Activated CD4-positive, CD25-positive, alpha-beta regulatory T cell treated with anti-CD3 and anti-CD28 coated beads, Interleukin-2, amount 50 U/mL, for 24 hours (primary cell): Measurements from ENCODE around the gene PRRG1.
"Not testable (repeated sequence)": the region's sequence is repeated elsewhere in the genome, so short reads cannot be mapped to it uniquely, and the experiment has no call there.

Experiments used
- ATAC-seq, 2 donors: fragments of 150-1000 bp; cut with Tn5 transposase; one replicate each; pipeline ENCODE4 v1.10.0; 2021; ENCODE audit warnings: mild to moderate bottlenecking in 1 of 2, moderate library complexity in 1 of 2

The PRRG1 gene

DNA sequence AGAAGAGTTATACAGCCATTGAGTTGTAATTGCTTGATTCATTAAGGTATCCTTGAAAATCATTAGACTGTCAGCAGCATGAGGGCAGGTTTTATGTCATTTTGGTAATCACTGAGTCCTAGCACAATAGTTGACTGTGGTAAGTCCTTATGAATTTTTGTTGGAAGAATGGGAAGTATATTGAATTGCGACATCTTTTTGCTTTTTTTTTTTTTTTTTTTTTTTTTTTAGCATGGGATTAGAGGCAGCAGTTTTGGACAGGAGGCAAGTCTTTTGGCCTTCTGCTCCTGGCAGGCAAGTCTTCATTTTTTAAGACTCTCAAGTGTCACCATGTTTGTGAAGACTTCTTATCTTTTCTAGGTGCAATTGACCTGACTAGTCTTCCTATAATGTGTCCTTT is 29.7 kb downstream of the PRRG1 start:
- no peak for ATAC-seq

DNA sequence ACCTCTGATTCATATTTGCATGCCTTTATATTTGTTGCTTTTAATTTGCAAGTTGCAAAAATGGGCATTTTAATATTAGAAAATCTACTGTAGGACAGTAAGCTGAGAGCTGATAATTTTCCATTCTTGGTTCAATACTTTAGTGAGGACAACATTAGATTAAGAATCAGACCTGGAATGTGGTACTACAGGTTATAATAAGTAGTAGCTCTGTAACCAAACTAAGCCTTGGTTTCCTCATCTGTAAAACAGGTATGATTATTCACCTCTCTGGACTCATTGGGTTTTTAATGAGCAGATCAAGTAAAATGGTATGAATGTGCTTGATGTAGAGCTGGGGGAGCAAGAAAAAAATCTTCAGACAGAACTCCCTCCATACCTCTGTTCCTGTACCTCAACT is 31.1 kb downstream of the PRRG1 start:
- no peak for ATAC-seq

DNA sequence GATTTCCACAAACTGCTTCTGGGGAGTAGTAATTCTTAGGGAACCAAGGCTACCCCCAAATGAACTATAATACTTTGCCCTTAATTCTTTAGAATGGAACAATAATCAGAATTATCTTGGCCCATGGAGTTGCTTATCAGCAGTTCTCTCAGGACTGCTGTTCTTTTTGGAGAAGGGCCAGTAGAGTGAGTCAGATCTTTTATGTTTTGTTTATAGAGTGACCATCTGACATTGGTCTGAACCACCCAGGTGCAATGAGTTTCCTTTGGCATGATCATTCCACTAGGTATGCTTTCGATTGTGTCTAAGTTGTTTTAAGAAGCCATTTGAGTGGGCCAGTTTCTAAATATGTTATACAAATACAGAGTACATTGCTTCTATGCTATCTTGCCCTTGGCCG is 31.8 kb downstream of the PRRG1 start:
- no peak for ATAC-seq

GRCh38 chrX:37383313-37383712 is 34.1 kb downstream of the PRRG1 start:
- no peak for ATAC-seq

- no peak for ATAC-seq
These were observed 39.2 kb downstream of the PRRG1 start for GRCh38 chrX:37388413-37388812.

DNA sequence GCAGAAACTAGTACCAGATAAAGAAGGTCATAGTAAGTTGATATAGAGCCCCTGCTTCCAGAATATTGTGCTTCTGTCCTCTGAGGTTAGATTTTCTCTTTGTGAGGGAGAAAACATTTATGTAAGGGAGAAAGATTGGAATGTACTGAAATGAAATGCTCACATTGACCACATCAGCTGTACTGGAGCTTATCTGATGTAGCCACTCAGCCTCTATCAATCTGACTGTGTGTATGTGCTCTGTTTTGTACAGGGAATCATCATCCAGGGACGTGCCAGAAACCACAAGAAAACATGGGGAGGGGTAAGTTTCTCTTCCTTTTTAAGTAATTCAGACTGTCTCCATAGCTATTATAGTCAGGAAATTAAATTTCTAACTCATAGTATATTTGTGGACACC is 56.8 kb downstream of the PRRG1 start:
- ATAC-seq, result no peak

DNA sequence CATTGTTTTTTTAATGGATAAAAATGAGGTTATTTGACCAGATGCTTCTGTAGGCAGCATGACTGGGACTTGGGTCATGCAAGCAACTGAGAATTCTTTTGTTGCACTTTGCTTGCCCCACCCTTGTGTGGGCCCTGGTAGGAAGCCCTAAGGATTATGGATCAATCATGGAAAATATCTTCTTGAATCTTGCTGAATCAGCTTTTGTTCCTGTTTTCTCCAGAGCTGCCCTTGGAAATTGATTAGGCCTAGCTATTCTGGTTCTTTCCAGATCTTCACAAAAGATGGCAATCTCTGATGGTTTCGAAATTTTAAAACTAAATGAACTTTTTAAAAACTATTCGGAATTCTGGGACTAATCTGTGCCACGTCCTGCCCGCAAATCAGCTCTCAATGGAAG is 58.6 kb downstream of the PRRG1 start:
- ATAC-seq, result no peak

DNA sequence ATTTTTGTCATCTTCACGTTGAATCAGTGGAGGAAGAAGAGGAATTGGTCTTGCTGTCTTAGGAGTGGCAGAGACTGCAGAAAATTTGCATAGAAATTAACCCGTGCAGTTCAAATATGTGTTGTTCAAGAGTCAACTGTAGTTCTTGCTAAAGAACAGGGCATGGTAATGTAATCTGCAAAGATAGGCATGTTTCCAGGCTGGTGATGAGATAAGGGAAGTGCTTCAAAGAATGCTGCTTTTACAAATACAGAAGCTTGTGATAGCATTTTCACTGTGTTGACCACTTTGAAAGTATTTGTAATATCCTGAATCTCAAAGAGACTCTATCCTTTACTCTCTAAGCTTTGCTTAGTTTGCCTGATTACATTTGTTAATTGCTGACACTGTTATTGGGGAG is 60.1 kb downstream of the PRRG1 start:
- no peak for ATAC-seq

GRCh38 chrX:37420185-37420584 is 71.0 kb downstream of the PRRG1 start:
- ATAC-seq, result no peak

DNA sequence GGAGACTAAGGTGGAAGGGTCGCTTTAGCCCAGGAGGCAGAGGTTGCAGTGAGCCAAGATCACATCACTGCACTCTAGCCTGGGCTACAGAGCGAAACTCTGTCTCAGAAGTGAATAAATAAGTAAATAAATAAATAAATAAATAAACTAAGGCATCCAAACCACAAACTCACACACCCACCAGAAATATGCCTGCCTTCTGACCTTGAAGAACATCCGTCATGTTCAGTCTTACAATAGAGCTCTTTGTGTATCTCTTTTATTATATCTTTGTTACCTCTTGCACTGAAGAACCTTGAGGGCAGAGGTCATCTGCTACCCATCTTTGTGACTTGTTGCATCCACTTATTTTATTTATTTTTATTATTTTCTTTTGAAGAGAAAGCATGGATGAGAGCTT is 71.6 kb downstream of the PRRG1 start:
- ATAC-seq, result no peak

DNA sequence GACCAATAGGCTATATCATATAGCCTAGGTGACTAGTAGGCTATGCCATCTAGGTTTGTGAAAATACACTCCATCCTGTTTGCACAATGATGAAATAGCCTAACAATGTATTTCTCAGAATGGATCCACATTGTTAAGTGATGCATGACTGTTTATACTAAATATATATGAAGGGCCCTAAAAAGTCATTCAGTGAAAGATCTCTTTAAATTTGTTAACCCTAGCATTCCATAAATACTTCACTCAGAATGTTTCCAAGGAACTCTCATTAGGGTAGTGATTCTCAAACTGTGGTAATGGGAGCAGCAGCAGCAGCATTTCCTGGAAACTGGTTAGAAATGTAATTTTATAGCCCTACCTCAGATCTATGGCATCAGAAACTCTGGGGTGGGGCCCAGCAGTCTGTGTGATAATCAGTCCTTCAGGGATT is 74.9 kb downstream of the PRRG1 start:
- no peak for ATAC-seq

DNA sequence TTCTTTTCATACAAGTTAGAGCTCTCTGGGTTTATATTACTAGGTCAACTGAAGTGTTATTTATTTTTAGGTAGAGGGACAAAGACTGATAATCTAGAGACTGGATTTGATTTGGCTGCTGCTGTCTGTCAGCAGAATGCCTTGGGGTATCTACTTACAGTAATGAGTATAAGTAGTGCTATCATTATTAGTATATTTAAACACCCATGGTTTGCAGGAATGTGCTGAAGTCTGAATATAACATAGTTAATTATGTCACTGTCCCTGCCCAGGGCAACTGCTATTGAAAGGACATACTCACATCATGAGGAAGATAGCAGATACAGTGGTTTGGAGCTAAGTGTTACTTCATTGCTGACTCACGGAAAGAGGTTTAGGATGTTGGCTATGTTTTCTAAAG is 76.2 kb downstream of the PRRG1 start:
- no peak for ATAC-seq

- not testable (repeated sequence) for ATAC-seq
These were observed 79.8 kb downstream of the PRRG1 start for GRCh38 chrX:37428962-37429361.

DNA sequence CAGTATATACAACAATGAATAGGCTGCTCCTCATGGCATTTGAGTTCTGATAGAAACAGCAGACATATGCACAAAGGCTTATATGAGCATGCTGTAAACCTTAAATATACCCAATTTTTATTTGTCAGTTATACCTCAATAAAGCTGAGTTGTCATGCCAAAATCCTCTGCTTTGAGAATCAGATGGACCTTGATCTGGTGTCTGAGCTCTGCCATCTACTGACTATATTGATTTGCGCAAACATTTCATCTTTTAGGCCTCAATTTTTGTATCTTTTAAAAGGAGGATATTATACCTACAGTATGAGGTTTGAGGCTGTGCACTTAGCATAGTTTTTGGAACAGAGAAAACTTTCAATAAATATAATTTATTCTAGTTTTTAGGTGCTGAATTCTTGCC is 85.2 kb downstream of the PRRG1 start:
- ATAC-seq, result no peak

DNA sequence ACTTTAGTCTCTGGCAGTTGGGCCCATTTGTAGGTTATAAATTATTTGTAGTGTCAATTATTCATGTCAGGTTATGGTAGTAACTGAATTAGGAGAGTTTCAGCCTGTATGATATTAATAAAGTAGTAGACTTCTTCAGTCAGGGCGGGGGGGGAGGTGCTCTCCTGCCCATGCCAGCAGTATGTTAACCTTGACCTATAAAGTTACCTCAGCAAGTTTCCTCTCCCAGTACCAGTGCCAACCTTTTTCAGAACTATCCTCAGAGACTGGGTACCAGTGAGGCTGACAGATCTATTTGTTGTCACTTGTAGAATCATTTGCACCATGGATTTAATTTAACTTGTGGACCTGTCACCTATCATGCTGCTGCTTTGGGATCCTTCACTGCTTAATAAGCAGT is 88.0 kb downstream of the PRRG1 start:
- no peak for ATAC-seq

GRCh38 chrX:37441377-37441776 is 92.2 kb downstream of the PRRG1 start:
- no peak for ATAC-seq

DNA sequence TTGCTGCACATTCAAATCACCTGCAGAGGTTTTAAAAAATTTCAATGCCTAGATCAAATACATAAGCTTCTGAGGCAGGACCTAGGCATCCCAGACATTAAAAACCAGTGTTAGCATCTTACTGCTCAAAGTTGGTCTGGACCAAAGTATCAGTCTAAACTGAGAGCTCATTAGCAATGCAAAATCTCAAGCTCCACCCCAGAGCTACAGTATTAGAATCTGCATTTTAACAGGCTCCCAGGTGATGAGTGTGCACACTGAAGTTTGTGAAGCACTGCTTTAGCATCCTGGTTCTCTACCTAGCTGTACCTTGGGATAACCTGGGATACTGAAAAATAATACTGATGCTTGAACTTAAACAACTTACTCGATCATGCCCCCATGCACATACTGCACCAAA is 96.0 kb downstream of the PRRG1 start:
- no peak for ATAC-seq

- no peak for ATAC-seq
These were observed 104.7 kb downstream of the PRRG1 start for GRCh38 chrX:37453821-37454220.

GRCh38 chrX:37454537-37455285 is 105.5 kb downstream of the PRRG1 start:
- no peak for ATAC-seq

DNA sequence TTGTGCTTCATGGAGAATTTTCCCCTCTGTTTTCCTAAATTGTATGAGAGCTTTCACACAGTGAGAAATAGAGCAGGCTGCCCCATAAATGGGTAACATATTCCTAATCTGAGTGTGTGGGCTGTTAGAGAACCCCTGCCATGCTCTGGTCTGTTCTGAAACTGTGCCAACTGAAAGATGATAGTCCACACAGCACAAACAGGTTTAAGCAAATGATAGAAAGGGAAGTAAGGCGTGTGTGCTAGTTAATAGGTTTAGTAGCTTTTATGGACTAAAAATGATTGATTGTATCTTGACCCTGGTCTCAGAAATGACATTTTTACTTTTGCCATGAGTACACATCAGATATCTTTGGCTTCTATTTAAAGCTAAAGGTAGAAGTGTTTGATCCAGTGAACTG is 106.2 kb downstream of the PRRG1 start:
- ATAC-seq, result no peak

- not testable (repeated sequence) for ATAC-seq
These were observed 111.1 kb downstream of the PRRG1 start for GRCh38 chrX:37460285-37460684.

GRCh38 chrX:37462346-37462745 is 113.2 kb downstream of the PRRG1 start:
- no peak for ATAC-seq

- no peak for ATAC-seq
These were observed 119.1 kb downstream of the PRRG1 start for GRCh38 chrX:37468124-37468739.

GRCh38 chrX:37470711-37471110 is 121.5 kb downstream of the PRRG1 start:
- ATAC-seq, result no peak

DNA sequence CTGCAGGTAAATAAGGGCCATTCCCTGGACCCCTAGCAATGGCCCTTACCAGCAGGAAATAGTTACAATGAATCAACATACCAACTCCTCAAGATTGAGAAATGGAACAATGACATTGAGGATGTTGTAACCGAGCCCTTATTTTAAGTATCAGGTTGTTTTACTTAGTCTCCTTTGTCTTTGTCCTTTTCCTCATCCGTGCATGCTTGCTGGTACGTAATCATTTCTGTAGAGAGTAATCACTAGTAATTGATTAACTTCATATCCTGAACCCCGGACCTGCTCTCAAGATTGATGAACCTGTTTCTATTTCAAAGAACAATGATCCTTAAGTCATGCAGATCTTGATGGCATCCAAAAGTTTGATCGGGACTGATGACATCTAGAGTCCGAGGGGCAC is 123.7 kb downstream of the PRRG1 start:
- no peak for ATAC-seq
